Esophagus muscularis mucosa (tissue), 4 donors: ENCODE data around the gene TKTL1. TPM values are rescaled to one million over a fixed set of nuclear protein-coding genes. Genes with fewer than 3 reads are reported as not detected.

Source experiments
- DNase-seq: peaks from one replicate; pipeline ENCODE4 v3.0.0-alpha.2; 2017; ENCODE audit errors: extremely low spot score
- H3K27ac ChIP-seq, 4 donors: fragments of 200-600 bp; sonication (generic); replicated peaks in 1 of 4; 1 replicate in 3 of 4; 2 replicates in 1 of 4; pipeline ENCODE4 v1.5.1; 2016 to 2019; ENCODE audit warnings: mild to moderate bottlenecking in 1 of 4
- H3K27me3 ChIP-seq, 4 donors: fragments of 200-600 bp; sonication (generic); one replicate each; pipeline versions ENCODE4 v1.5.1 to v1.6.0; 2016 to 2019
- H3K36me3 ChIP-seq, 4 donors: fragments of 200-600 bp; sonication (generic); one replicate each; pipeline ENCODE4 v1.5.1; 2016 to 2019
- H3K4me1 ChIP-seq, 4 donors: fragments of 200-600 bp; sonication (generic); one replicate each; pipeline ENCODE4 v1.5.1; 2016 to 2019
- H3K4me3 ChIP-seq, 4 donors: fragments of 200-600 bp; sonication (generic); 1 replicate in 2 of 4; 2 replicates in 2 of 4; pipeline ENCODE4 v1.5.1; 2016 to 2019; ENCODE audit warnings: mild to moderate bottlenecking in 4 of 4, moderate library complexity in 1 of 4
- H3K9me3 ChIP-seq, 4 donors: fragments of 200-600 bp; sonication (generic); 1 replicate in 3 of 4; 2 replicates in 1 of 4; pipeline ENCODE4 v1.5.1; 2016 to 2019
- EP300 ChIP-seq: sonication (generic); formaldehyde crosslinking; IDR thresholded peaks from one replicate; pipeline ENCODE4 v1.6.1; 2017; ENCODE audit warnings: antibody characterized with exemption
- POLR2A ChIP-seq: fragments of 450-650 bp; IDR thresholded peaks from one replicate; pipeline ENCODE4 v1.6.1; 2017; ENCODE audit warnings: antibody characterized with exemption, moderate library complexity, mild to moderate bottlenecking, low read depth
- POLR2AphosphoS5 ChIP-seq, 2 donors: sonication (generic); formaldehyde crosslinking; IDR thresholded peaks; one replicate each; pipeline ENCODE4 v1.6.1; 2017; ENCODE audit warnings: antibody characterized with exemption in 2 of 2
- WGBS: methylation state at CpG from one replicate; pipeline ENCODE4 v1.1.5; 2018; 5-methylcytosine and 5-hydroxymethylcytosine counted together
- intact Hi-C: fragments of 100-400 bp; cut with DNase I; formaldehyde crosslinking; loops from one replicate; pipeline ENCODE4 v1.15.1; 2023
- total RNA-seq, 4 donors: library from RNA; depleted of rRNA; stranded (reverse); fragments of >200 nt; gene quantifications; one replicate each; pipeline versions ENCODE4 v1.1.0 to v1.2.1, GENCODE V29; 2016
- TF ChIP-seq, protein P1 (sequence below), 3 experiments: fragments of 200-600 bp in 2 of 3; fragments of 450-650 bp in 1 of 3; sonication (generic) in 2 of 3; IDR thresholded peaks; one replicate each; pipeline ENCODE4 v1.5.1; 2017 to 2019; ENCODE audit warnings: antibody characterized with exemption in 3 of 3, mild to moderate bottlenecking in 2 of 3, moderate library complexity in 1 of 3

Gene TKTL1
- total RNA-seq, 4 donors from 2014 or later: not detected

DNA sequence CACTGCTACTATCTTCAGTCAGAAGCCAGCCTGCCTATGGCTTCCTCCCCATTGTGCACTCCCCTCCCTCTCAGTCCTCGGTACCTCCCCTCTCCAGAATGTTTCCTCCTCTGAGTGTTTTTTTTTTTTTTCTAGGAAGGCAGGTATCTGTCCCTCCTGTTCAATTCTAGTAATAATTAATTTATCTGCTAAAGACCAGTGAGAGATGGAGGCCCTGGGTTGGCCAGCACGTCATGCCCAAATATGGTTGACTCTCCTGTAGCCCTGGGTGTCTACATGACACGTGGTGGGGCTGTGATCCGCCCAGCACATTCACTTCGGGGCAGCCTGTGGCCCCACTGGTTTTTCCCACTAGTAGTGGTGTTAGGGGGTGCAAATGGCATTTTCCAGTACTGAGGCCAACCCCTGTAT lies 77.0 kb downstream of the TKTL1 start:
- 54% methylated on average over 5 of the region's 5 CpGs for WGBS
- no peak for TF ChIP-seq EP300
- peak in 1 of 2 donors; percentile 51 for TF ChIP-seq POLR2AphosphoS5 (IDR thresholded peaks at IDR 0.05)
- H3K27me3 ChIP-seq: no peaks in the 10 kb centered on the region
- peak overlapping the region; percentile 96 to 97 (median 97) for H3K27ac ChIP-seq
- H3K36me3 ChIP-seq: peaks cover 9 to 24% (median 13%) of the 10 kb centered on the region in 4 donors
- no peak for DNase-seq
- H3K9me3 ChIP-seq: no peaks in the 10 kb centered on the region
- H3K4me3 ChIP-seq: peak overlapping the region; percentile 67 to 75 (median 74)
- peaks cover 19 to 49% (median 42%) of the 10 kb centered on the region in 4 donors for H3K4me1 ChIP-seq
- intact Hi-C loops: no loop called here

DNA sequence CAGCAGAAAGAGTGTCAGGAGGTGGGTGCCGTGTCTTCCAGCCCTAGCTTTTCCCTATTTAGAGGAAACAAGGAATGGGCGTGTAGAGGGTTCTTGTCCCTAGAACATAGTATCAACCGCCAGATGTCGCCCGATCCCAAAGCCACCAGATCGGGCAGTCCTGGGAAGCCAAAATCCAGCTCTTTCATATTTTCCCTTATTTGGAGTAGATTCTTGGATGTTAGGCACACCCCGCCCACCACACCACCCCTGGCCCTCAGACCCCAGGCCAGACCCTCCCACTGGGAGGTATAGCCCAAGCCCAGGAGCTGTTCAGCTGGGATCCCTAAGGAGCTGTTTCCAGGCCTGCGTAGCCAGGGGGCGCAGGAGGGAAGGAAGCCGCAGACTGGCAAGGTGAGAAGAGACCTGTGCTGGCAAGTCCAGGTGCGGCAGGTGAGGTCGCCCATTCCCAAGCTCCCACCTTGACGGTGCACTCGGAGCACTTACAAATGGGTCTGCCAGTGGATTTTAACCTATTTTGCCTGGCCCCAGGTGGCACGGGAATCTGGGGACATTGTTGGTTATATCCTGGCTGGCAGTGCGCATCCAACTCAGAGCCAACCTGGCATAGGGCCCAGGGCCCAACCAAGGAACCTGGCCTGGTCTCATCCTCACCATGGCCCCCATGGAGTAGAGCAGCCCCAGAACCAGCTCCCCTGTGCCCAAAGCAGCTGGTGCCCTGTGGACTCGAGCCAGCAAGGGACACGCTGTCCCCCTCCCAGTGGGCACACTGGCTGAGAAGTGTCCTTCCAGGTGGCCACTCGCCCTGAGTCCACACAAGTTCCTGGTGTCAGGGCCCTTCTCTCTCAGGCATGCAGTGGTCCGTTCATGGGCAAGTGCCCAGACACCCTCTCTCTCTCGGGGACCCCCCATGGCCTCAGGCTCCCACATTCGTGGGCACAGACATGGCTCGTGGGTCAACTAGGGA lies 78.0 kb downstream of the TKTL1 start:
- H3K27me3 ChIP-seq: no peaks in the 10 kb centered on the region

DNA sequence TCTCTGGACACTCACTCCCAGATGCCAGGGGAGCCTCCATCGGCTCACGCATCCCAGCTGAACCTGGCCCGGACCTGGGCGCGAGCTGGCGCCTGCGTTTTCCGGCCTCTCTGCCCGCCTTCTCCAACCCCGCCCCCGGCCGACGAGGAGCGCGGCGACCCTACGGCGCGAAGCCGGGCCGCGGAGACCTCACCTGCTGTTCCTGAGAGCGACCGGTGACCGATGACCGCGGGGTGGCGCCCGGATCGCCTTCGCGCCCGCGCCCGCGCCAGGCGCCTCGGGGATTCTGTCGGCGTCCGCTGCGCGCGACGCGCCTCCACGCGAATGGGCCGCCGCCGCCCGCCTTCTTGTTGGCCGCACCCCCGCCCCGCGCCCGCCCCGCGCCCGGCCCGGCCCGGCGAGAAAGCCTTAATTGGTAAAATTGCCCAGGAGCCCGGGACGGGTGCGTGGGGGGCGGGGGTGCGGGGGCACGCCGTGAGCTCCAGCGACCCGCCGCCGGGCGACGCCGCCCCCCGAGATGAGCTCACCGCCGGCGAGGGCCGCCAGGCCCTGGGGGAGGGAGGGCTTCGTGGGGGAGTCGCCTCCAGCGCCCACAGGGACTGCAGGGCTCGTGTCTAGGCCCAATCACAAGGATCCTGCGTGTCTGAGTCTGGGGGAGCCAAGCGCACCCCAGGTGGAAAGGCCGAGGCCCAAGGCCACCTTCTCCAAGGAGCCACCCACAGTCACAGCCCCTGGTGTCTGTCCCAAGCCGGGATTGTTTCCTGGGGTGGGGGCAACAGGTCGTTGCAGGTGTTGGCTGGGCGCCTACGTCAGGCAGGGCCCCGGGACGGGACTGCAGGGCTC lies 78.9 kb downstream of the TKTL1 start, which contains the start of gene FLNA:
Gene FLNA (minus strand): TSS at position 322 of the 843 bp plus-strand sequence. CDS start 3,389 bp downstream, outside the sequence.
- no peak for DNase-seq
- WGBS: 52% methylated on average over 51 of the region's 95 CpGs
- TF ChIP-seq, protein P1, sequence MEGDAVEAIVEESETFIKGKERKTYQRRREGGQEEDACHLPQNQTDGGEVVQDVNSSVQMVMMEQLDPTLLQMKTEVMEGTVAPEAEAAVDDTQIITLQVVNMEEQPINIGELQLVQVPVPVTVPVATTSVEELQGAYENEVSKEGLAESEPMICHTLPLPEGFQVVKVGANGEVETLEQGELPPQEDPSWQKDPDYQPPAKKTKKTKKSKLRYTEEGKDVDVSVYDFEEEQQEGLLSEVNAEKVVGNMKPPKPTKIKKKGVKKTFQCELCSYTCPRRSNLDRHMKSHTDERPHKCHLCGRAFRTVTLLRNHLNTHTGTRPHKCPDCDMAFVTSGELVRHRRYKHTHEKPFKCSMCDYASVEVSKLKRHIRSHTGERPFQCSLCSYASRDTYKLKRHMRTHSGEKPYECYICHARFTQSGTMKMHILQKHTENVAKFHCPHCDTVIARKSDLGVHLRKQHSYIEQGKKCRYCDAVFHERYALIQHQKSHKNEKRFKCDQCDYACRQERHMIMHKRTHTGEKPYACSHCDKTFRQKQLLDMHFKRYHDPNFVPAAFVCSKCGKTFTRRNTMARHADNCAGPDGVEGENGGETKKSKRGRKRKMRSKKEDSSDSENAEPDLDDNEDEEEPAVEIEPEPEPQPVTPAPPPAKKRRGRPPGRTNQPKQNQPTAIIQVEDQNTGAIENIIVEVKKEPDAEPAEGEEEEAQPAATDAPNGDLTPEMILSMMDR (IDR thresholded peaks at IDR 0.05): peak in 1 of 3 experiments; percentile 15
- TF ChIP-seq POLR2AphosphoS5 (IDR thresholded peaks at IDR 0.05) (peak in 1 of 2 donors; percentile 42), EP300 (no peak), POLR2A (peak; percentile 44)
- Histone ChIP-seq H3K9me3 (no peaks in the 10 kb centered on the region), H3K4me1 (peaks cover 13 to 43% (median 32%) of the 10 kb centered on the region in 4 donors), H3K4me3 (peak within 1 kb of the TSS; percentile 67 to 75 (median 74)), H3K27me3 (no peaks in the 10 kb centered on the region), H3K36me3 (peaks cover 0 to 16% (median 9%) of the 10 kb centered on the region in 4 donors), H3K27ac (peak within 1 kb of the TSS; percentile 96 to 97 (median 97))
- intact Hi-C loops: no loop called here

More for the DNA sequence above, 78.0 kb downstream of the TKTL1 start:
- WGBS: 54% methylated on average over 16 of the region's 23 CpGs
- no peak for DNase-seq
- Histone ChIP-seq H3K36me3 (peaks cover 0 to 16% (median 9%) of the 10 kb centered on the region in 4 donors), H3K4me3 (peak overlapping the region; percentile 67 to 75 (median 74)), H3K9me3 (no peaks in the 10 kb centered on the region), H3K27ac (peak overlapping the region; percentile 96 to 97 (median 97)), H3K4me1 (peaks cover 13 to 45% (median 36%) of the 10 kb centered on the region in 4 donors)
- intact Hi-C loops: no loop called here
- no peak for TF ChIP-seq POLR2A
- TF ChIP-seq, protein P1 (IDR thresholded peaks at IDR 0.05): peak; percentile 39 to 51 (median 44)
- TF ChIP-seq POLR2AphosphoS5 (IDR thresholded peaks at IDR 0.05): peak in 1 of 2 donors; percentile 65

DNA sequence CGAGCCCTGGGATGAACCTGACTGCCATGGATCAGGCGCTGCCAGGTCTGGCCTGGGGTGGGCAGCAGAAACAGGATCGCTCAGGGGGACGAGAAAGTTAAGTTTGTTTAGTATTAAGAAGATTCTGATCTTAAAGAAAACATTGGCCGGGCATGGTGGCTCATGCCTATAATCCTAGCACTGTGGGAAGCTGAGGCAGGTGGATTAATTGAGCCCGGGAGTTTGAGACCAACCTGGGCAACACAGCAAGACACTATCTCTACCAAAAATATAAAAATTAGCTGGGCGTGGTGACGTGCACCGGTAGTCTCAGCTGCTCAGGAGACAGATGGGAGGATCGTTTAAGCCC lies 79.5 kb downstream of the TKTL1 start:
- Histone ChIP-seq H3K4me3 (peak overlapping the region; percentile 67 to 75 (median 74)), H3K36me3 (peaks cover 0 to 16% (median 9%) of the 10 kb centered on the region in 4 donors), H3K4me1 (peaks cover 13 to 46% (median 36%) of the 10 kb centered on the region in 4 donors), H3K27ac (peak overlapping the region; percentile 96 to 97 (median 97)), H3K9me3 (no peaks in the 10 kb centered on the region), H3K27me3 (no peaks in the 10 kb centered on the region)
- intact Hi-C loops: no loop called here
- 55% methylated on average over 10 of the region's 10 CpGs for WGBS
- TF ChIP-seq POLR2AphosphoS5 (IDR thresholded peaks at IDR 0.05): no peak
- DNase-seq: no peak

DNA sequence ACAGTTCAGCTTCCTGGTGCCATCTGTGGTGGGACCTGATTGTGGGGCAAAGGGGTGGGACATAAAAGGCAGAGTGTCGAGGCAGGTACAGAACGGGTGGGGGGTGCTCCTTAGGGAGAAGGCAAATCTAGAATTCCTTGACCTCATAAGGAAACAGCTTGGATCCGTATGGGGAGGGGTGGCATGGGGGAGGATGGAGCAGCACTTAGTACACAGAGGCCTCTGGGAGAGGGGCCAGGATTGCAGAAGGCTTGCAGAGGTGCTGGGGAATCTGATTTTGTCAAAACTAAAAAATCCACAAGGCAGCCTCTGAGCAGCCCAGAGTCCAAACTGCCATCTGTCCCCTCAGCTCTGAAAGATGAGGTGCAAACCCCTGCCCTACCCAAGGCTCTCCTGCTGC lies 81.2 kb downstream of the TKTL1 start:
- DNase-seq: no peak
- H3K9me3 ChIP-seq: no peaks in the 10 kb centered on the region
- H3K36me3 ChIP-seq: peaks cover 0 to 13% (median 7%) of the 10 kb centered on the region in 4 donors
- H3K27me3 ChIP-seq: no peaks in the 10 kb centered on the region
- H3K4me1 ChIP-seq: peaks cover 19 to 58% (median 46%) of the 10 kb centered on the region in 4 donors
- whole genome bisulfite sequencing: 66% methylated on average over 3 of the region's 3 CpGs
- peak overlapping the region; percentile 96 to 97 (median 97) for H3K27ac ChIP-seq
- TF ChIP-seq POLR2A: no peak
- peak in 1 of 2 donors; percentile 49 for TF ChIP-seq POLR2AphosphoS5 (IDR thresholded peaks at IDR 0.05)
- intact Hi-C loops: no loop called here
- peak overlapping the region in 3 of 4 donors; percentile 55 to 66 (median 56) for H3K4me3 ChIP-seq
